ENCODE results near the gene RNASEH2B. TPM values are rescaled to one million over a fixed set of nuclear protein-coding genes. Genes with fewer than 3 reads are reported as not detected.

The RNASEH2B gene
- total and polyA plus RNA-seq, 2 of the 8 experiments (the other 6 are each of a cell fraction or from before 2014, with no cell fraction given) = 19.3 to 43.9 TPM

GRCh38 chr13:50908371-50908770 lies 1.2 kb upstream of the RNASEH2B start:
- H3K9ac ChIP-seq (replicated peaks in 1 of 4; ENCODE audit: extremely low read depth in 1 of 4, low read depth in 3 of 4, low read length in 3 of 4) = no peak overlapping the region
- CTCF ChIA-PET (ENCODE audit: partially characterized antibody) = interaction anchor here (0.8 to 1.1 kb wide), 3 partner anchors 87 to 910 kb away, joined by 3 to 4 read pairs (median 3); no protein-coding TSS in a partner anchor
- H3K56ac ChIP-seq (replicated peaks; ENCODE audit: insufficient read length, low read depth, low read length) = no peak overlapping the region
- no peaks in the 10 kb centered on the region for H3K9me3 ChIP-seq (ENCODE audit: insufficient read depth in 2 of 2, low read depth in 1 of 2, low read length in 1 of 2)
- no peak overlapping the region for H2BK5ac ChIP-seq (ENCODE audit: low read depth, low read length)
- H4K91ac ChIP-seq (replicated peaks; ENCODE audit: insufficient read length, low read length) = no peak overlapping the region
- H3K4me3 ChIP-seq (ENCODE audit: extremely low read depth in 1 of 4, insufficient read depth in 2 of 4, low read depth in 3 of 4, low read length in 4 of 4) = no peak overlapping the region
- H3K23ac ChIP-seq (ENCODE audit: insufficient read length) = no peak overlapping the region
- H4K5ac ChIP-seq (ENCODE audit: insufficient read length, low read depth, low read length) = no peak overlapping the region
- H2AFZ ChIP-seq (ENCODE audit: low read length) = no peak overlapping the region
- FAIRE-seq (no peak), DNase-seq (ENCODE audit: low read depth in 1 of 2, low spot score in 2 of 2) (no peak)
- no peak overlapping the region; a peak in 1 of 4 replicates for H3K4me2 ChIP-seq (ENCODE audit: insufficient read depth in 1 of 2, low read depth in 2 of 2, low read length in 2 of 2)
- H4K20me1 ChIP-seq (replicated peaks in 1 of 2; ENCODE audit: control insufficient read depth in 1 of 2, insufficient read depth in 2 of 2, low read length in 2 of 2) = no peaks in the 10 kb centered on the region
- no peak overlapping the region for H3K14ac ChIP-seq (ENCODE audit: insufficient read length)
- peaks cover 0 to 20% of the 10 kb centered on the region in 2 experiments; a peak in 2 of 4 replicates for H3K79me2 ChIP-seq (ENCODE audit: control insufficient read depth in 1 of 2, insufficient read depth in 2 of 2, low read length in 2 of 2)
- H3K27me3 ChIP-seq (replicated peaks in 1 of 4; ENCODE audit: control insufficient read depth in 3 of 4, extremely low read depth in 1 of 4, insufficient read depth in 3 of 4, low read length in 3 of 4) = no peaks in the 10 kb centered on the region
- H2BK12ac ChIP-seq (ENCODE audit: low read depth, low read length) = no peak overlapping the region
- H3K18ac ChIP-seq (ENCODE audit: extremely low read depth, low read length) = no peak overlapping the region
- 86% methylated on average over 4 of the region's 4 CpGs; no CpG with 5 or more reads in 1 of the 2 experiments for WGBS, 2 experiments (ENCODE audit: extremely low coverage in 1 of 2, insufficient coverage in 1 of 2, insufficient read length in 1 of 2, insufficient replicate concordance in 2 of 2, low coverage in 1 of 2, low lambda C conversion rate in 2 of 2, missing lambda C conversion rate in 1 of 2)
- H3K79me1 ChIP-seq (ENCODE audit: low read depth, low read length) = no peaks in the 10 kb centered on the region; the same call in 1 of the 2 replicates
- H3K4me1 ChIP-seq (replicated peaks in 1 of 4; ENCODE audit: control insufficient read depth in 3 of 4, insufficient read depth in 4 of 4, low read length in 3 of 4) = peaks cover 2 to 9% (median 6%) of the 10 kb centered on the region in 4 experiments; a peak in 6 of 7 replicates
- H4K8ac ChIP-seq (ENCODE audit: extremely low read depth, insufficient read depth, low read length) = no peak overlapping the region
- no peak overlapping the region for H3K27ac ChIP-seq (ENCODE audit: low read depth, low read length)
- H2BK20ac ChIP-seq (ENCODE audit: low read length) = no peak overlapping the region
- H3K23me2 ChIP-seq (ENCODE audit: low read depth, low read length) = peaks cover 10% of the 10 kb centered on the region; the same call in 1 of the 2 replicates
- H2BK120ac ChIP-seq (replicated peaks; ENCODE audit: low read depth, low read length) = no peak overlapping the region
- POLR2A ChIA-PET (ENCODE audit: partially characterized antibody) = interaction anchor here (1.1 to 1.6 kb wide), 3 partner anchors 9 to 23 kb away, joined by 3 to 6 read pairs (median 5); no protein-coding TSS in a partner anchor
- no peak overlapping the region for H2BK15ac ChIP-seq (ENCODE audit: low read length)
- H2AK5ac ChIP-seq (ENCODE audit: low read depth, low read length) = no peak overlapping the region
- H3K4ac ChIP-seq (replicated peaks; ENCODE audit: insufficient read length, low read depth, low read length) = no peak overlapping the region
- no peaks in the 10 kb centered on the region for H3K36me3 ChIP-seq (ENCODE audit: control insufficient read depth in 2 of 4, insufficient read depth in 4 of 4, low read length in 3 of 4)
- TF ChIP-seq CREB1 (IDR thresholded peaks at IDR 0.05) (no peak), ATF3 (IDR thresholded peaks at IDR 0.05; ENCODE audit: insufficient read depth, low read depth, low read length) (no peak)

Data from H1 (cell line).